RWPE1 (cell line): ENCODE measurements around the gene ENTREP1.
"Not testable (repeated sequence)": the region's sequence is repeated elsewhere in the genome, so short reads cannot be mapped to it uniquely, and the experiment has no call there.

Source experiments
- CTCF ChIA-PET: fragments of 350-600 bp; sonication (Branson Sonifier 250); formaldehyde crosslinking; extraction: SDS; loops from one replicate; lab custom pipeline; 2021; lab: Yijun Ruan, JAX
- POLR2A ChIA-PET: fragments of 400-600 bp; formaldehyde crosslinking; extraction: SDS; loops from one replicate; lab custom pipeline; 2020; ENCODE audit warnings: antibody characterized with exemption; ENCODE audit not compliant: low non-redundant PET; lab: Yijun Ruan, JAX
- DNase-seq: peaks from one replicate; pipeline ENCODE4 v3.0.0; 2012; ENCODE audit warnings: low spot score
- H3K27ac ChIP-seq: fragments of 450-650 bp; 2 replicates; pipeline ENCODE4 v1.5.1; 2017
- TF ChIP-seq, protein P1 (sequence below): fragments of 450-650 bp; conservative IDR thresholded peaks from 2 replicates; pipeline ENCODE4 v1.5.1; 2017; ENCODE audit warnings: low read depth, mild to moderate bottlenecking

ENTREP1 gene

DNA sequence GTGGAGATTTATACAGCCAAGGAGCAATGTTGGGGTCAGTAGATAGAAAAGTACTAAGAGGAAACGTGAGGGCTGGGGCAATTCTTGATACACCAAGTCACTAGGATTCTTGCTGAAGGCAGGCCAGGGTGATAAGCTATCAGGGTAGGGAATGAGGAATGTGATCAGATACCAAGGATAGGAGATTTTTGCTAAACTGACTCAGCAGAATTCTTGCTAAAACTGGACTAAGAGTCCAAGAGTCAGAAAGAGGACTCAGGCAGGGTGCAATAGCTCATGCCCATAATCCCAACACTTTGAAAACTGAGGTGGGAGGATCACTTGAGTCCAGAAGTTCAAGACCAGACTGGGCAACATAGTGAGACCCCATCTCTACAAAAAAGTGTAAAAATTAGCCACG is 71.7 kb downstream of the ENTREP1 start:
- H3K27ac ChIP-seq = no peak overlapping the region
- DNase-seq = no peak
- ChIA-PET CTCF (no interaction called here), POLR2A (no interaction called here)
- TF ChIP-seq, protein P1, sequence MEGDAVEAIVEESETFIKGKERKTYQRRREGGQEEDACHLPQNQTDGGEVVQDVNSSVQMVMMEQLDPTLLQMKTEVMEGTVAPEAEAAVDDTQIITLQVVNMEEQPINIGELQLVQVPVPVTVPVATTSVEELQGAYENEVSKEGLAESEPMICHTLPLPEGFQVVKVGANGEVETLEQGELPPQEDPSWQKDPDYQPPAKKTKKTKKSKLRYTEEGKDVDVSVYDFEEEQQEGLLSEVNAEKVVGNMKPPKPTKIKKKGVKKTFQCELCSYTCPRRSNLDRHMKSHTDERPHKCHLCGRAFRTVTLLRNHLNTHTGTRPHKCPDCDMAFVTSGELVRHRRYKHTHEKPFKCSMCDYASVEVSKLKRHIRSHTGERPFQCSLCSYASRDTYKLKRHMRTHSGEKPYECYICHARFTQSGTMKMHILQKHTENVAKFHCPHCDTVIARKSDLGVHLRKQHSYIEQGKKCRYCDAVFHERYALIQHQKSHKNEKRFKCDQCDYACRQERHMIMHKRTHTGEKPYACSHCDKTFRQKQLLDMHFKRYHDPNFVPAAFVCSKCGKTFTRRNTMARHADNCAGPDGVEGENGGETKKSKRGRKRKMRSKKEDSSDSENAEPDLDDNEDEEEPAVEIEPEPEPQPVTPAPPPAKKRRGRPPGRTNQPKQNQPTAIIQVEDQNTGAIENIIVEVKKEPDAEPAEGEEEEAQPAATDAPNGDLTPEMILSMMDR = no peak

DNA sequence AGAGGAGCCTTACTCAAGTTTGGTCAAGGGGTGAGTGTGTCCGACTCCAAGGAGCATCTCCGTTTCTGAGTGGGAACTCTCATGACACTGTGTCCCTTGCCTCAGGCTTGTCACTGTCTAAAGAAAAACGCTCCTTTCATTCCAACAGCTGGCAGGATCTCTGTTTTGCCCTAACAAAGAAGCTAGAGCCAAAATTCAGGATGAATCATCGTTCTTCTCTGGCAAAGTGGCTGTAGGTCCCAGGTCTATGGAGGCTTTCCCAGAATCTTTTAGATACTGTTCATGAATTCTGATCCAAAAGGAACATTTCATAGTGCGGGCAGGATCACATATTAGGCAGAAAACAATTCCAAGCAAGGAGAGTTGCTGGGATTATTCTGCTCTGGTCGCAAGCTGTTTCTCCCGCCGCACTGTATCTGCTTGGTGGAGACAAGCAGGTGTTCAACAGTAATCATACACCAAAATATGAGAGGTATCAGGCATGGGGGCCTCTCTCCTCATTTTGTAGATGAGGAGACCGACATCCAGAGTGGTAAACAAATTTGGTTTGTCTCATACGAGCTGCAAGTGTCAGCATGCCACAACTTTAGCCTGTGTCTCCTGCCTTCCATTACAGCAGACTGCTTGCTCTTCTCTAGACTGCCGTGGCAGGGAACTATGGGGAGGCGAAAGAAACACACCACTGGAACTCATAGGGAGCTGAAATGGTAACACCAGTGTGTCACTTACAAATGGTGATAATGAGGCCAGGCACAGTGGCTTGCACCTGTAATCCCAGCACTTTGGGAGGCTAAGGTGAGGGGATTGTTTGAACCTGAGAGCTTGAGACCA is 72.6 kb downstream of the ENTREP1 start:
- CTCF ChIA-PET = no interaction called here

DNA sequence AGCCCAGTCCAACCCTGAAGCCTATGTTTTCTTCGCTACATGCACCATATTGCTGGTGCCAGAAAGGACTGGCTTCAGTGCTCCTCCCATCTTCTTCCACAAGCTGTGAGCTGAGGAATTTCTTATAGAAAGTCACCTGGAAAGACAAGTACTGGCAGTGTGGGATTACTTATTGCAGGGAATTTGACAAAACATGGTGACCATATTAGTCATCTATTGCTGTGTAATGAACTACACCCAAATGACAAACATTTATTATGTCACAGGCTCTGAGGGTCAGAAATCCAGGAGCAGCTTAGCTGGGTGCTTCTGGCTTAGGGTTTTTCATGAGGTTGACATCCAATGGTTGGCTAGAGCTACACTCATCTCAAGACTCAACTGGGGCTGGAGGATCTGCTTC is 75.5 kb downstream of the ENTREP1 start:
- POLR2A ChIA-PET = no interaction called here
- no peak for DNase-seq
- CTCF ChIA-PET = interaction anchor here (0.6 kb wide), 1 partner anchor 22 kb away, joined by 3 read pairs; no protein-coding TSS in a partner anchor
- TF ChIP-seq, protein P1 = no peak
- H3K27ac ChIP-seq = no peak overlapping the region

More for the DNA sequence above, 72.6 kb downstream of the ENTREP1 start:
- no peak for DNase-seq
- TF ChIP-seq, protein P1 = no peak
- H3K27ac ChIP-seq = no peak overlapping the region
- POLR2A ChIA-PET = no interaction called here

DNA sequence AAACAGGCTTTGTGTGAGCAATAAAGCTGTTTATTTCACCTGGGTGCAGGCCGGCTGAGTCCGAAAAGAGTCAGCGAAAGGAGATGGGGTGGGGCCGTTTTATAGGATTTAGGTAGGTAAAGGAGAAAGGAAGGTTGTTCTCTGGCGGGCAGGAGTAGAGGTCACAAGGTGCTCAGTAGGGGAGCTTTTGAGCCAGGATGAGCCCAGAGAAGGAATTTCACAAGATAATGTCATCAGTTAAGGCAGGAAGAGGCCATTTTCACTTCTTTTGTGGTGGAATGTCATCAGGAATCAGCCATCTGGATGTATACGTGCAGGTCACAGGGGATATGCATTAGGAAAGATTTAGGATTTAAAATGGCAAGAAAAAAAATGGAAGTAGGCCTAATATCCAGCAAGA is 84.9 kb downstream of the ENTREP1 start:
- CTCF ChIA-PET = not testable (repeated sequence)

GRCh38 chr9:69411246-69411645 is 86.2 kb downstream of the ENTREP1 start:
- H3K27ac ChIP-seq = no peak overlapping the region
- TF ChIP-seq, protein P1 = no peak
- CTCF ChIA-PET = interaction anchor here (0.6 to 0.7 kb wide), 2 partner anchors 50 to 121 kb away, joined by 5 to 7 read pairs; no protein-coding TSS in a partner anchor
- POLR2A ChIA-PET = no interaction called here
- DNase-seq = no peak

More for the DNA sequence above, 84.9 kb downstream of the ENTREP1 start:
- H3K27ac ChIP-seq, DNase-seq, POLR2A ChIA-PET: not testable (repeated sequence)

GRCh38 chr9:69411931-69412740 is 87.1 kb downstream of the ENTREP1 start:
- CTCF ChIA-PET = interaction anchor here (0.6 to 1.4 kb wide), 4 partner anchors 10 to 120 kb away, joined by 3 to 7 read pairs (median 4); no protein-coding TSS in a partner anchor
- POLR2A ChIA-PET = no interaction called here
- no peak overlapping the region for H3K27ac ChIP-seq
- TF ChIP-seq, protein P1 = no peak
- DNase-seq = no peak
